Sigmoid colon (tissue), 4 donors: ENCODE results near the gene SLC51B.
"Not testable (repeated sequence)": the region's sequence is repeated elsewhere in the genome, so short reads cannot be mapped to it uniquely, and the experiment has no call there.

ENCODE experiments used
- EP300 ChIP-seq, 4 donors: sonication (generic); formaldehyde crosslinking; IDR thresholded peaks; one replicate each; pipeline ENCODE4 v1.6.1; 2017; ENCODE audit warnings: antibody characterized with exemption in 4 of 4
- POLR2A ChIP-seq, 2 donors: fragments of 450-650 bp; IDR thresholded peaks; one replicate each; pipeline ENCODE4 v1.6.1; 2016; ENCODE audit warnings: antibody characterized with exemption in 2 of 2, mild to moderate bottlenecking in 2 of 2, moderate library complexity in 2 of 2
- TF ChIP-seq, protein P1 (sequence below), 4 experiments: fragments of 450-650 bp in 3 of 4; fragments of 200-600 bp in 1 of 4; IDR thresholded peaks; one replicate each; pipeline ENCODE4 v1.5.1; 2016 to 2019; ENCODE audit warnings: antibody characterized with exemption in 4 of 4, mild to moderate bottlenecking in 3 of 4, moderate library complexity in 2 of 4

DNA sequence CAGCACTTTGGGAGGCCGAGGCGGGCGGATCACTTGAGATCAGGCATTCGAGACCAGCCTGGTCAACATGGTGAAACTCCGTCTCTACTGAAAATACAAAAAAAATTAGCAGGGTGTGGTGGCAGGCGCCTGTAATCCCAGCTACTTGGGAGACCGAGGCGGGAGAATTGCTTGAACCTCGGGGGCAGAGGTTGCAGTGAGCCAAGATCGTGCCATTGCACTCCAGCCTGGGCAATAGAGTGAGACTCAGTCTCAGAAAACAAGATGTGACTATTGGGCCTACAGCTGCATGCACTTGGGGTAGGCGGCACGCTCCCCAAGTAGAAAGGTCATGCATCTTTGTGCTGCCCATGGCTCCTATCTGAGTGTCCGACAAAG is 48.6 kb downstream of the SLC51B start:
- TF ChIP-seq, protein P1, sequence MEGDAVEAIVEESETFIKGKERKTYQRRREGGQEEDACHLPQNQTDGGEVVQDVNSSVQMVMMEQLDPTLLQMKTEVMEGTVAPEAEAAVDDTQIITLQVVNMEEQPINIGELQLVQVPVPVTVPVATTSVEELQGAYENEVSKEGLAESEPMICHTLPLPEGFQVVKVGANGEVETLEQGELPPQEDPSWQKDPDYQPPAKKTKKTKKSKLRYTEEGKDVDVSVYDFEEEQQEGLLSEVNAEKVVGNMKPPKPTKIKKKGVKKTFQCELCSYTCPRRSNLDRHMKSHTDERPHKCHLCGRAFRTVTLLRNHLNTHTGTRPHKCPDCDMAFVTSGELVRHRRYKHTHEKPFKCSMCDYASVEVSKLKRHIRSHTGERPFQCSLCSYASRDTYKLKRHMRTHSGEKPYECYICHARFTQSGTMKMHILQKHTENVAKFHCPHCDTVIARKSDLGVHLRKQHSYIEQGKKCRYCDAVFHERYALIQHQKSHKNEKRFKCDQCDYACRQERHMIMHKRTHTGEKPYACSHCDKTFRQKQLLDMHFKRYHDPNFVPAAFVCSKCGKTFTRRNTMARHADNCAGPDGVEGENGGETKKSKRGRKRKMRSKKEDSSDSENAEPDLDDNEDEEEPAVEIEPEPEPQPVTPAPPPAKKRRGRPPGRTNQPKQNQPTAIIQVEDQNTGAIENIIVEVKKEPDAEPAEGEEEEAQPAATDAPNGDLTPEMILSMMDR (IDR thresholded peaks at IDR 0.05): not testable (repeated sequence)
- not testable (repeated sequence) for TF ChIP-seq POLR2A, EP300 (IDR thresholded peaks at IDR 0.05)
